GM13977 (cell line): Measurements from ENCODE around the gene RPL18A.

Experiments used
- DNase-seq: peaks from one replicate; pipeline ENCODE4 v3.0.0; 2012; ENCODE audit warnings: low spot score
- in situ Hi-C: fragments of 300-500 bp; cut with MboI; formaldehyde crosslinking; loops from one replicate; pipeline ENCODE4 v1.12.0; 2022; ENCODE audit warnings: low sequenced_read_pairs, low pct_unique_long_range_greater_than_20kb, mixed read lengths, inconsistent platforms; ENCODE audit not compliant: unreplicated experiment
- TF ChIP-seq, protein P1 (sequence below): IDR thresholded peaks from 2 replicates; pipeline ENCODE4 v1.5.1; 2012; ENCODE audit warnings: mild to moderate bottlenecking, control low read depth; ENCODE audit not compliant: insufficient read depth; ENCODE audit errors: extremely low read depth, missing control alignments

The RPL18A gene

GRCh38 chr19:17909003-17909732 is 49.5 kb downstream of the RPL18A start:
- TF ChIP-seq, protein P1, sequence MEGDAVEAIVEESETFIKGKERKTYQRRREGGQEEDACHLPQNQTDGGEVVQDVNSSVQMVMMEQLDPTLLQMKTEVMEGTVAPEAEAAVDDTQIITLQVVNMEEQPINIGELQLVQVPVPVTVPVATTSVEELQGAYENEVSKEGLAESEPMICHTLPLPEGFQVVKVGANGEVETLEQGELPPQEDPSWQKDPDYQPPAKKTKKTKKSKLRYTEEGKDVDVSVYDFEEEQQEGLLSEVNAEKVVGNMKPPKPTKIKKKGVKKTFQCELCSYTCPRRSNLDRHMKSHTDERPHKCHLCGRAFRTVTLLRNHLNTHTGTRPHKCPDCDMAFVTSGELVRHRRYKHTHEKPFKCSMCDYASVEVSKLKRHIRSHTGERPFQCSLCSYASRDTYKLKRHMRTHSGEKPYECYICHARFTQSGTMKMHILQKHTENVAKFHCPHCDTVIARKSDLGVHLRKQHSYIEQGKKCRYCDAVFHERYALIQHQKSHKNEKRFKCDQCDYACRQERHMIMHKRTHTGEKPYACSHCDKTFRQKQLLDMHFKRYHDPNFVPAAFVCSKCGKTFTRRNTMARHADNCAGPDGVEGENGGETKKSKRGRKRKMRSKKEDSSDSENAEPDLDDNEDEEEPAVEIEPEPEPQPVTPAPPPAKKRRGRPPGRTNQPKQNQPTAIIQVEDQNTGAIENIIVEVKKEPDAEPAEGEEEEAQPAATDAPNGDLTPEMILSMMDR, result no peak
- in situ Hi-C loops, result no loop called here
- DNase-seq, result no peak

GRCh38 chr19:17910791-17911360 is 51.2 kb downstream of the RPL18A start:
- in situ Hi-C loops, result no loop called here
- TF ChIP-seq, protein P1, result no peak
- DNase-seq, result no peak
